ENCODE results near the gene FES. TPM values are rescaled to one million over a fixed set of nuclear protein-coding genes. Genes with fewer than 3 reads are reported as not detected.
A peak's percentile ranks its signal among the peaks of the same experiment; 100 is the strongest.

Gene FES
- total and polyA plus RNA-seq, 2 of the 13 experiments (the other 11 are each of a cell fraction or from before 2014, with no cell fraction given): 4.0 to 9.5 TPM

DNA sequence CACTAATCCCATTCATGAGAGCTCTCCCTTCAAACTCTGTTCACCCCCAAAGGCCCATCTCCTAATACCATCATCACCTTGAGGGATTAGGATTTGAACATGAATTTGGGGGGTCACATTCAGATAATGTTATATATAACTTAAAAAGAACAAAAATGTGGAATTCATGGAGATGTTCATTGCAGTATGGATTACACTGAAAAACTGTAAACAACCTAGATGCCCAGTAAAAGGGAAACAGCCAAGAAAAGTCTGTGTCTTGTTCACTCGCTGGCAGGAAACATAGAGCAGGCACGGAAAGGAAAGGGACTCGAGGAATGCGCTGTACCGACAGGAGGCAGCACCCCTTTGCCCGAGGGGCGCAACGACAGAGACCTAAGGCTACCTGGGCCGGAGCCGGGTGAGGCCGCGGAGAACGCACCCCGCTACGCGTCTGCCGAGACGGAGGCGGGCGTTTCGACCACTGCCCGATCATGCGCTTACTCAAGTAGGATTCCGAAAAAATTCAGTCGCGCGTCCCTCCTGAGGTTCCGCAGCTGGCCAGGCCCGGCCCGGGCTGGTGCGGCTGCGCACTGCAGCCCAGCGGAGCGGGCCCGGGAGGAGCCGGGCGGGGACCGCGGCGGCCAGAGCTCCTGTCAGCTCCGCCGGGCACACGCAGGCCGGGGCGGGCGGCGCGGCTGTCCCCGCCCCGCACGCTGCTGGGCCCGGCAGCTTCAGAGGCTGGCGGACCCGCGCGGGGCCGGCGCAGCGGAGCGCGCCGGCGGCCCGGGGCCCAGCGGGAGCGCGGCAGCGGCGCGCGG, 17.9 kb downstream of the FES start (continued):
- no peak for TF ChIP-seq SMYD3 (CRISPR knock-in tag; IDR thresholded peaks at IDR 0.05)
- 0 out of 2 replicates have a peak, but pooled peaks have one; percentile 28 for TF ChIP-seq ZNF280B (CRISPR knock-in tag; IDR thresholded peaks at IDR 0.05; ENCODE audit: borderline replicate concordance)
- TF ChIP-seq HMGXB4 (CRISPR knock-in tag; IDR thresholded peaks at IDR 0.05; ENCODE audit: borderline replicate concordance in 1 of 2, low read depth in 1 of 2): peak; percentile 90 to 98
- 0 out of 2 replicates have a peak, but pooled peaks have one; percentile 22 for TF ChIP-seq NFYC (CRISPR knock-in tag; IDR thresholded peaks at IDR 0.05)
- peak; percentile 40; the same call in 1 of the 2 replicates for TF ChIP-seq ZNF724P (CRISPR knock-in tag; IDR thresholded peaks at IDR 0.05; ENCODE audit: borderline replicate concordance)
- peak; percentile 83; the same call in 1 of the 2 replicates for TF ChIP-seq ZFY (CRISPR knock-in tag; IDR thresholded peaks at IDR 0.05)
- TF ChIP-seq, protein P1, sequence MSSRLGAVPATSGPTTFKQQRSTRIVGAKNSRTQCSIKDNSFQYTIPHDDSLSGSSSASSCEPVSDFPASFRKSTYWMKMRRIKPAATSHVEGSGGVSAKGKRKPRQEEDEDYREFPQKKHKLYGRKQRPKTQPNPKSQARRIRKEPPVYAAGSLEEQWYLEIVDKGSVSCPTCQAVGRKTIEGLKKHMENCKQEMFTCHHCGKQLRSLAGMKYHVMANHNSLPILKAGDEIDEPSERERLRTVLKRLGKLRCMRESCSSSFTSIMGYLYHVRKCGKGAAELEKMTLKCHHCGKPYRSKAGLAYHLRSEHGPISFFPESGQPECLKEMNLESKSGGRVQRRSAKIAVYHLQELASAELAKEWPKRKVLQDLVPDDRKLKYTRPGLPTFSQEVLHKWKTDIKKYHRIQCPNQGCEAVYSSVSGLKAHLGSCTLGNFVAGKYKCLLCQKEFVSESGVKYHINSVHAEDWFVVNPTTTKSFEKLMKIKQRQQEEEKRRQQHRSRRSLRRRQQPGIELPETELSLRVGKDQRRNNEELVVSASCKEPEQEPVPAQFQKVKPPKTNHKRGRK (CRISPR knock-in tag; IDR thresholded peaks at IDR 0.05): no peak
- TF ChIP-seq MIER2 (CRISPR knock-in tag; IDR thresholded peaks at IDR 0.05): peak; percentile 47; the same call in 1 of the 2 replicates
- peak; percentile 66; the same call in 1 of the 2 replicates for TF ChIP-seq ZMYM4 (CRISPR knock-in tag; IDR thresholded peaks at IDR 0.05)
- peak; percentile 62 for TF ChIP-seq KAT8 (CRISPR knock-in tag; IDR thresholded peaks at IDR 0.05)
- no peak for TF ChIP-seq ZNF280D (CRISPR knock-in tag; IDR thresholded peaks at IDR 0.05)
- TF ChIP-seq NR2F6 (IDR thresholded peaks at IDR 0.05): no peak
- peak; percentile 34; the same call in 1 of the 2 replicates for TF ChIP-seq NR2F6 (CRISPR knock-in tag; IDR thresholded peaks at IDR 0.05)
- no peak for TF ChIP-seq ZSCAN12 (CRISPR knock-in tag; IDR thresholded peaks at IDR 0.05)
- TF ChIP-seq, protein P2, sequence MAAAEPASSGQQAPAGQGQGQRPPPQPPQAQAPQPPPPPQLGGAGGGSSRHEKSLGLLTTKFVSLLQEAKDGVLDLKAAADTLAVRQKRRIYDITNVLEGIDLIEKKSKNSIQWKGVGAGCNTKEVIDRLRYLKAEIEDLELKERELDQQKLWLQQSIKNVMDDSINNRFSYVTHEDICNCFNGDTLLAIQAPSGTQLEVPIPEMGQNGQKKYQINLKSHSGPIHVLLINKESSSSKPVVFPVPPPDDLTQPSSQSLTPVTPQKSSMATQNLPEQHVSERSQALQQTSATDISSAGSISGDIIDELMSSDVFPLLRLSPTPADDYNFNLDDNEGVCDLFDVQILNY (CRISPR knock-in tag; conservative IDR thresholded peaks at IDR 0.05): 0 out of 2 replicates have a peak, but pooled peaks have one; percentile 29
- no peak for TF ChIP-seq NR2F2 (IDR thresholded peaks at IDR 0.05; ENCODE audit: borderline replicate concordance, low read depth)
- no peak for TF ChIP-seq TBX3 (IDR thresholded peaks at IDR 0.05; ENCODE audit: borderline replicate concordance)
- no peak for TF ChIP-seq ZNF121 (CRISPR knock-in tag; IDR thresholded peaks at IDR 0.05)
- peak; percentile 71 for TF ChIP-seq RXRA (CRISPR knock-in tag; IDR thresholded peaks at IDR 0.05)
- TF ChIP-seq ZNF564 (CRISPR knock-in tag; IDR thresholded peaks at IDR 0.05): no peak

Data from HepG2 (cell line).